HL-60/S4 (cell line): ENCODE data around the gene PTPRK.

ENCODE experiments used
- in situ Hi-C: fragments of 300-500 bp; cut with MboI; formaldehyde crosslinking; loops from 2 replicates; pipeline ENCODE4 v1.14.3; 2022; ENCODE audit warnings: low sequenced_read_pairs

Gene PTPRK

DNA sequence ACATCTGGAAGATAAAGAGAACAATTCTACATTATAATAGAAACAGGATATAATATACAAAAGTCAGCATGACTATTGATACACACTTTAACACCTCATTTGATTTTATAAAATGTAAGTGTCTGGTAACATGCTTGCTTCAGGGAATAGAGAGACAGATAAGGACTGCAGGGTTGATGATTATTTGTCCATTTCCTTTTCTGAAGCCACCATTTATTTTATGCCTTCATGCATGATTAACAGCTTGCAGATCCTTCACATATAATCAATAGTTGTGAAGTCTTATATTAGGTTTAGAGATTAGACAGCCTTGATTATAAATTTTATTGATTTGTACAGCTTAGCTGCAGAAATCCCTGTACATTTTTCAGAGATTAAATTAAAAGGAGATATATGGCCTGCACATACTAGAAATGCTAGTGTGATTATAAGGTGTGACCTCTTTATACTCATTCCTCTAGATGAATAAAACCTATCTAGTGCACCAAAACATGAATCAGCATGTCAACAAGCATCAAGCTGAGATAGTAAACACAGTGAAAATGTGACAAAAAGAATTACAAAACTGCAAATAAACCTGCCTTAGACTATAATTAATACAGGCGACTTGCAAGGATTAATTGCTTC is 420.7 kb downstream of the PTPRK start:
- in situ Hi-C loops: no loop called here

DNA sequence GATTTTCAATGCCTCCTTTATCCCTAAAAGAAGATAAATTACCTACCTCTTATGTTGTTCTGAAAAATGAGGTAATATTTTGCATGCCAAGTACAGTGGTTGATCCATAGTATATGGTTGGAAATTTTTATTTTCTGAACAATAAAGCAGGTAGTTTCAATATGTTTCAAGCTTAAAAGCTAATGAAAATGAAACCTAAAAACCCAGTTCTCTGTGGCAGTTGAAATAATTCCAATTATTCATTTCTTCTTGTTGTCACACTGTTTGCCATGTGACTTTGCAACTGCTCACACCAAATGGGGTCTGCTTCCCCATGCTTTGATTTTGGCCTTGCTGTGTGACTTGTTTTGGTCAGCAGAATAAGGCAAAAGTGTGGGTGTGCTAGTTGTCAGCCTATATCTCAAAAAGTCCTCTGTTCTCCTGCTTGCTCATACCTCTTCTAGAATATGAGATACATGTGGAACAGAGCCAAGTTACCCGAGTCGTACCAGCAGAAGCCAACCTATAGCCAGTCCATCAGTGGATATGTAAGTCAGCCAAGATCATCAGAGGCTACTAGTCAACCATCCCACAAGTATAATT is 422.3 kb downstream of the PTPRK start:
- in situ Hi-C loops: no loop called here

DNA sequence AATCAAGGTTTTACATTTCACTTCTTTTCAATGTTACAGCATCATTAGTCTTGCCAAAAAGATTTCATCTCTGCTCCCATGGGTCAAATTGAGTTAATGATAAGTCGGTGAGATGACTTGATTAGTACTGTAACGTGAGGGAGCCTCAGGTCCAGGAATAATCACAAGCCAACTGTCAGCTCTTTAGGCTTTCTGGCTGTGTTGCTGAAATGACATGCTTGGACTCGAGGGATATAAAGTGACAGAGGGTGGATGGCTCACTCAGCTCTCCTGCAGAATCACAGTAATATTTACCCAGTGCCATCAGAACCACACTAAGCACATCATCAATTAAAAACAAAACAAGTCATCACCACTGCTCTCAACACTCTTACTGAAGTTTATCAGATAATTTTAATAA is 423.4 kb downstream of the PTPRK start:
- in situ Hi-C loops: no loop called here

- in situ Hi-C loops: no loop called here
These were observed 425.0 kb downstream of the PTPRK start for GRCh38 chr6:128095362-128095761.

DNA sequence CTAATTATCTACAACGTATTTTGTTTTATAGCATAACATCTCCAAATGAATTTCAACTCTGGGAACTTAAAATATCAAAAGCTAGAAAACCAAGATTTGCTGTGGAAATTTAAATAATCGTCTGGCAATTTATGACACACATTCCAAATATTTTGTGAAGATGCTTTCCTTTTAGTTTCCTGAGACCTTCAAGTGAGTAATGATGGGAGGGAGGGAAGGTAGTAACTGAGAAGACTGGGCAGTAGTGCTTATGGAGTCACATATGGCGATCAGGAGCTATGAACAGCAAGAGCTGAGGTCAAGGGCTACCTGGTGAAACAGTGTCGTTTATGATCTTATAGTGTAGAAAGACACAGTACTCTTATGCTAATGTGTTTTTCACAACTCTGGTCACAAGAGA is 441.4 kb downstream of the PTPRK start:
- in situ Hi-C loops: no loop called here

- in situ Hi-C loops: no loop called here
These were observed 442.1 kb downstream of the PTPRK start for GRCh38 chr6:128078276-128078675.

DNA sequence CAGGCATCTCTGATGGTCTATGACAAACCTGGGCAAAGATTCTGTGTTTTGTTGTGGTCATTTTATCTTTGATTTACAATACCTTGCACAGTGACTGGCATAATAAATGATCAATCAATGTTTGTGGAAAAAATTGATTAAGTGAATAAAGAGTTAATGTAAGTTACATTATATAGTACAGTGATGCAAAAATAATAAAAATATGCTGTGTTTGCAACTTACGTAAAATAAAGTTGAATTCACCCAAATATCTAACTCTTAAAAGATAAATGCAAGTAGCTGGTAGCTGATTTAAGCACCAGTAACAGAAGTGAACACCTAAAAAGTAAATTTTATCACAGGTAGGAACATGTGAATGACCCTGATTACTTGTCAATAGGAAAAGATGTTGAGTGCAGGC is 443.6 kb downstream of the PTPRK start:
- in situ Hi-C loops: no loop called here

DNA sequence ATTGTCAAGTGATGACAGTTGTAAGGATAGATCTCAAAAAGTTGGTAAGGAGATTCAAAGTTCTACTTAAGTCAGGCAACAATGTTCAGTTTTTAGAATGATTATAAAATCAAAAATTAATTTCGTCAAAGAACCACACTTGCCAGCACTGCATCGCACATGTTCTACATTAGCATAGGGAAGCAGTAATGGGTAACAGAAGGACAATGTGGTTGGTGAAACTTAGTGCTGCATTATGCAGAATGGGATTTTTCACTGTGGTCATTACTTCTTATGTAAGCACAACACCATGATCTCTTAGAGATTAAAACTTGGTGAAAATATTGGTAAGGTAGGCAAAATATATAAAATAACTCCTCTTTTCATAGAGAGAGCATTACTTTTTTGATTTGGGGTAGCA is 445.8 kb downstream of the PTPRK start:
- in situ Hi-C loops: no loop called here

DNA sequence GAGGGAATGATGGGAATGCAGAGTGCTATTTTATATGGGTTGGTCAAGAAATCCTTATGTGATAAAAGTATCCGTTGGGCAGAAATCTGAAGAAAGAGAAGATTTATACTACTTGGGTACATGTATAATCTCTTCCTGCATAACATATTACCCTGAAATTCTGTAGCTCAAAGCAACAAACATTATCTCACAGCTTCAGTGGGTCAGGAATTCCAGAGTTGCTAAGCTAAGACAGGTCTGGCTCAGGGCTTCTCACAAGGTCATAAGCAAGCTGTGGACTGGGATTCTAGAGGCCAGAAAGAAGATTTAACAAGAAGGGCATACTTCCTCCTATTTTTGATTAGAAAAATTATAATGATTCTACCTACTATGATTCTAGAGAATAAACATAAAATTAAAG is 447.0 kb downstream of the PTPRK start:
- in situ Hi-C loops: no loop called here

- in situ Hi-C loops: no loop called here
These were observed 449.2 kb downstream of the PTPRK start for GRCh38 chr6:128071212-128071611.

DNA sequence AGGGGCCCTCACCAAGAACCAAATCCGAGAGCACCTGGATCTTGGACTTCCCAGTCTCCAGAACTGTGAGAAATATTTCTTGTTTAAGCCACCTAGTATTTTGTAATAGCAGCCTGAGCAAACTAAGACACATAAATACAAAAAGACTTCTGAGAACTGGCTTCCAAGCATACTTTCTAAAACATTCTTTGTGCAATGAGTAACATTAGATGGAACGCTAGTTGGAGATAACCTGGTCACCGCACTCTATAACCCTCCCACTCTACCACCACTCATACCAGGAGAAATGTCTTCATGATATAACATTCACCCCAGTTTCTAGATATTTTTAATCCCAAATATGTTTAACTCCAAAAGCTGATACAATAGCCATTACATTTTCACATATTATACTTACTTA is 450.0 kb downstream of the PTPRK start:
- in situ Hi-C loops: no loop called here

DNA sequence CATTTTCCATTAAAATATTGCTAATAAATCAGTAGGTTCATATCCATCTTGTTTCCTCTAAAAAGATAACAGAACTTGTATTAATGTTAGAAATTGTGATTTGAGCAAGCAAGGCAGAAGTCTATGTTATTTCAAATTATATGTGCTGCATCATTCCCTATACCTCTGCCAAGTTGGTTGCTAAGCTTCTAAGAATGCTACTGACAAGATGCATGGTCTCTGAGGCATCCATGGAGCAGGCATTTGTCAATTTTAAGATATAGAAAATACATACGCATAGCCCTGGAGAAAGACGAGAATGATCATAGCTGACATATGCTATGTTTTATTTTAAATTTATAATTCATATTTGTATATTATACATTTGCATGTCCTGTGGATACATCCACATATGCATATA is 451.2 kb downstream of the PTPRK start:
- in situ Hi-C loops: no loop called here

GRCh38 chr6:128068119-128068479 is 452.3 kb downstream of the PTPRK start:
- in situ Hi-C loops: no loop called here

DNA sequence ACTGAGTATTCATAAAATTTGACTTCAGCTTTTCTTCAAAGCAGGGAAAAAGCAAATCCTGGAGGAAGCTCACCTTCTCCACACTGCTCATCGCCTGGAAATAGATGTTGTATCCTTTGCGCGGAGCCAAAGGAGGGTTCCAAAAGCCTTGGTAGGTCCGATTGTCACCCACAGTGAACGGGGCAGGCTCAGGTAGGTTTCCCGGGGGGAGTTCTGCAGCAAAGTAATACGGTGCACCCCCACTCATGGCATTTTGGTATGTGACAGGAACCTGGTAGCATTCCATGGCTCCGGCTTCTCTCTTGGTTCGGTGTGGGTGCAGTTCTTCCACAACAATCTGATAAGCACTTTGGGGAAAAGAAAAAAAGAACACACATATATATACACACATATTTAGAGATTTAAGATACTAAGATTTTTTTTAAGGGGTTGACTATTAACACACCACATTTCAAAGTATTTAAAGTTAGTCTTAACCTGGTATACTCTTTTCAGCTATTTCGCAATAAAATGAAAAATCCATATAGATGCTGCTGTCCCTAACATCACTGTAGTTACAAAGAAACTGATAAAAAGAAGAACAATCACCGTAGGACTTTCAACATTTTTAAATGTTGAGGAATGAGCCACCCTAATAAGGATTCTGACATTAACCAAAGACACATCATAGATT is 452.8 kb downstream of the PTPRK start:
- in situ Hi-C loops: no loop called here

- in situ Hi-C loops: no loop called here
These were observed 455.3 kb downstream of the PTPRK start for GRCh38 chr6:128065072-128065471.

- in situ Hi-C loops: no loop called here
These were observed 455.9 kb downstream of the PTPRK start for GRCh38 chr6:128064540-128064895.

DNA sequence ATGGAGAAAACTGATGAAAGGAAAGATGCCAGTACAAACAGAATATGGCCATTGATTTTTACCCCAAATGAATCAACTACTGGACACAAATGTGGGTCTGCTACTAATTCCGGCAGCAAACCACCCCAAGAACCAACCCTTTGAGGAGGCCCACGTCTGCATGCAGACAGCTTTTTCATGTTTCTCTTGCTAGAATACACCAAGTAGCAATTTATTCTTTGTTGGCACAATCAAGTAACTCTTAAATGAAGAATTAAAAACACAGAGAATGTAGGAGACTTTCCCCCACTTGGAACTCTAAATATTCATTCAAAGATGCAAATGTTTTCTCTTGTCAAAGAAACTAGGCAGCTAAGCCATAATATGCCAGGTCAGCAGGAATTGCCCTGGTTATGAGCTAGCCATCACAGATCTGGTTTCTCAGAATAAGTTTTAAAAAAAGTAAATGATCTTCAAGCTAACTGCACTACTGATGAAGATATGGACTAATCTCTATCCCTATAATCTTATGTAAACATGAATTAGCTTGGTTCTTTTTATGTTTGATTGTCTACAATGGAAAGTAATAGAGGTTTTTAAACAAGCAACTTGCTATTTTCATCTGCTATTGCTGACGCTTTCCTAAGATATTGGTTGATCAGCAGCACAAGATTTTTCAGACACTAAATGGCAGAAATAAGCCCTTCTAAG is 456.4 kb downstream of the PTPRK start:
- in situ Hi-C loops: no loop called here

DNA sequence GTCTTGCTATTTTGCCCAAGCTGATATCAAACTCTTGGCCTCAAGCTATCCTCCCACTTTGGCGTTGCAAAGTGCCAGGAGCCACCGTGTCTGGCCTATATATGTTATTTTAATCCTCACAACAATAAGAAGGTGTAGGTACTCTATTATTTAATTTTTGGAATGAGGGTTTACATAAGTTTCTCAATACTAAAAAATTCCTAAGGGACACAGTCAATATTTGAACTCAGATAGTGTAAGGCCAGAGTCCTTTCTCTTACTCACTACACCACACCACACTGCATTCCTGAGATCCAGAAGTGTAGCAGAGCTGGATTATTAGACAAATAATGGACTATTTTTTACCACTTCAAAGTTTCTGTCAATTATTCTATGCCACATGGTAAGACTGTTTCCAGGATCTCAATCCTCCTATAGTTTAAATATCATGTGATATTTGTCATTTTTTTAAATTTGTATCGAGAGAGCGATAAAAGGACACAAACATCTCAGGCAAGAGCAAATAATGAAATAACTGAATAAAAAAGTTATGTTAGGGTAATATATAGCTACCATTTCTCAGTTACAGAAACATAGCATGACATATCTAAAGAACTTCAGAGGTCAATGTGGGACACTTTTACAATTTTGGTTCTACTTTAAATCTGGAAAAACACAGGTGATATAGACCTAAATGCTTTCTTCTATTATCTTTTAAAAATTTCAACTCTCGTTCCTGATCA is 457.4 kb downstream of the PTPRK start:
- in situ Hi-C loops: no loop called here

- in situ Hi-C loops: no loop called here
These were observed 462.5 kb downstream of the PTPRK start for GRCh38 chr6:128057946-128058345.

DNA sequence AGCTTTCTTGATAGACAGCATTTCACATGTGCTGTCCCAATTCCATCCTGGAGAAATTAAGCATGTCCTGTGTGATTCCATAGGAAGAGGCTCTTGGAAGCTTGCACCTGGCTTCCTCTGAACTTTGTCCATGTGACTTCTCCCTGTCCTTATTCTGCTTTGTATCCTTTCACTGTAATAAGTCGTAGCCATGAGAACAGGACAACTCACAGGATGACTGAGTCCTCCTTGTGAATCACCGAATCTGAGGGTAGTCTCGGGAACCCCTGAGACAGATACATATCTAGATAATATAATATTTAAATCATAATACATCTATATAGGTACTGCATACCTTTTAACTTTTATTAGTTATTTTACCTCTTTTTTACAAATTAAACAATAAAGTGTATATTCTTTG is 462.9 kb downstream of the PTPRK start:
- in situ Hi-C loops: no loop called here

GRCh38 chr6:128053109-128053508 is 467.3 kb downstream of the PTPRK start:
- in situ Hi-C loops: no loop called here

GRCh38 chr6:128047989-128048388 is 472.4 kb downstream of the PTPRK start:
- in situ Hi-C loops: no loop called here
